HepG2 (cell line): ENCODE measurements around the gene AKT3. TPM values are rescaled to one million over a fixed set of nuclear protein-coding genes. Genes with fewer than 3 reads are reported as not detected.

Experiments used
- ATAC-seq: fragments of 200-7000 bp; cut with Tn5 transposase; 3 replicates; pipeline ENCODE4 v1.9.1; 2020; ENCODE audit warnings: mild to moderate bottlenecking, moderate library complexity
- BruUV-seq: library from RNA; stranded (reverse); fragments of 400-500 nt; replicated peaks from 2 replicates; lab custom pipeline; 2021; lab: Mats Ljungman, UMichigan
- CTCF ChIA-PET: fragments of 300-600 bp; formaldehyde crosslinking; extraction: SDS; loops from one replicate; lab custom pipeline; 2021; ENCODE audit warnings: low total read pairs, inconsistent platforms, low intra/inter-chr PET ratio; lab: Yijun Ruan, JAX
- POLR2A ChIA-PET: fragments of 350-600 bp; sonication (Branson Sonifier 250); formaldehyde crosslinking; loops from one replicate; lab custom pipeline; 2020; ENCODE audit warnings: antibody characterized with exemption, inconsistent platforms; lab: Yijun Ruan, JAX
- DNase-seq: peaks from one replicate; pipeline ENCODE4 v3.0.0-alpha.2; 2015; ENCODE audit warnings: low spot score
- FAIRE-seq: peaks from 3 replicates; lab custom pipeline; 2011; peaks lifted over from hg19 to GRCh38; lab: Jason Lieb, UNC
- H2AFZ ChIP-seq: one replicate; pipeline ENCODE4 v1.6.1; 2011; ENCODE audit warnings: low read length, inconsistent platforms
- H3K27ac ChIP-seq: fragments of 300-600 bp; 3 replicates; pipeline ENCODE4 v1.8.0; 2011; ENCODE audit warnings: mixed run types, mild to moderate bottlenecking, mixed read lengths, low read length, inconsistent platforms; ENCODE audit not compliant: insufficient read depth; ENCODE audit errors: extremely low read length
- H3K27me3 ChIP-seq, 2 experiments: fragments of 200-600 bp in 1 of 2; 2 replicates in 1 of 2; 3 replicates in 1 of 2; pipeline versions ENCODE4 v1.6.0 to v1.8.0; 2011; ENCODE audit warnings: low read length in 2 of 2, mild to moderate bottlenecking in 2 of 2, moderate library complexity in 2 of 2, inconsistent platforms in 1 of 2; ENCODE audit not compliant: insufficient read depth in 2 of 2, control insufficient read depth in 1 of 2
- H3K36me3 ChIP-seq, 2 experiments: fragments of 200-600 bp in 1 of 2; replicated peaks in 1 of 2; 2 replicates in 1 of 2; 3 replicates in 1 of 2; pipeline versions ENCODE4 v1.5.1 to v1.8.0; 2011; ENCODE audit warnings: low read length in 2 of 2, inconsistent platforms in 1 of 2; ENCODE audit not compliant: insufficient read depth in 2 of 2, control insufficient read depth in 1 of 2
- H3K4me1 ChIP-seq: 2 replicates; pipeline ENCODE4 v1.5.1; 2012; ENCODE audit warnings: low read length, inconsistent platforms; ENCODE audit not compliant: insufficient read depth
- H3K4me2 ChIP-seq: 2 replicates; pipeline ENCODE4 v1.6.0; 2011; ENCODE audit warnings: low read depth, low read length, inconsistent platforms
- H3K4me3 ChIP-seq, 3 experiments: fragments of 200-600 bp in 1 of 3; sonication (generic), shearing (Covaris generic) in 1 of 3; replicated peaks in 1 of 3; 2 replicates each; pipeline ENCODE4 v1.5.1; 2011 to 2016; ENCODE audit warnings: low read length in 3 of 3, inconsistent platforms in 2 of 3, low read depth in 2 of 3, mild to moderate bottlenecking in 2 of 3, control low read depth in 1 of 3, mixed read lengths in 1 of 3; ENCODE audit not compliant: insufficient read depth in 1 of 3
- H3K79me2 ChIP-seq: one replicate; pipeline ENCODE4 v1.6.1; 2011; ENCODE audit warnings: low read length, inconsistent platforms; ENCODE audit not compliant: insufficient read depth
- H3K9ac ChIP-seq: 2 replicates; pipeline ENCODE4 v1.6.0; 2011; ENCODE audit warnings: mild to moderate bottlenecking, low read depth, low read length, inconsistent platforms; ENCODE audit not compliant: insufficient read depth
- H3K9me3 ChIP-seq: 2 replicates; pipeline ENCODE4 v1.5.1; 2012; ENCODE audit warnings: mild to moderate bottlenecking, low read length
- H4K20me1 ChIP-seq: 2 replicates; pipeline ENCODE4 v1.6.0; 2011; ENCODE audit warnings: inconsistent platforms, mild to moderate bottlenecking, low read length, moderate library complexity; ENCODE audit not compliant: insufficient read depth
- HMG20A ChIP-seq: IDR thresholded peaks from 2 replicates; pipeline ENCODE4 v1.6.1; 2016; ENCODE audit warnings: borderline replicate concordance
- JDP2 ChIP-seq: sonication (generic); formaldehyde crosslinking; IDR thresholded peaks from 2 replicates; pipeline ENCODE4 v1.8.1; 2022; ENCODE audit warnings: missing genetic modification reagents, borderline replicate concordance
- JUN ChIP-seq: sonication (generic); formaldehyde crosslinking; IDR thresholded peaks from 2 replicates; pipeline ENCODE4 v1.4.0; 2020; ENCODE audit warnings: mild to moderate bottlenecking, missing genetic modification reagents
- MAZ ChIP-seq, 2 experiments: sonication (generic) in 1 of 2; formaldehyde crosslinking in 1 of 2; IDR thresholded peaks; 2 replicates each; pipeline versions ENCODE4 v1.5.0 to v1.6.1; 2012 to 2020; ENCODE audit warnings: low read depth in 2 of 2, mild to moderate bottlenecking in 2 of 2, borderline replicate concordance in 1 of 2, improper control_type of control experiment in 1 of 2, low read length in 1 of 2, missing genetic modification reagents in 1 of 2, moderate library complexity in 1 of 2
- NPAS2 ChIP-seq: sonication (generic); formaldehyde crosslinking; IDR thresholded peaks from 2 replicates; pipeline ENCODE4 v1.8.0; 2022; ENCODE audit warnings: mild to moderate bottlenecking, missing genetic modification reagents, borderline replicate concordance
- PAX8 ChIP-seq: sonication (generic); formaldehyde crosslinking; IDR thresholded peaks from 2 replicates; pipeline ENCODE4 v1.8.0; 2022; ENCODE audit warnings: mild to moderate bottlenecking, missing genetic modification reagents, borderline replicate concordance
- PPARG ChIP-seq: conservative IDR thresholded peaks from 2 replicates; pipeline ENCODE4 v1.6.1; 2016; ENCODE audit warnings: missing biosample characterization, missing genetic modification reagents
- SRSF4 ChIP-seq: fragments of 200-400 bp; formaldehyde crosslinking; IDR thresholded peaks from one replicate; pipeline ENCODE4 v1.6.1; 2018; ENCODE audit warnings: mild to moderate bottlenecking, low read depth, low read length, moderate library complexity; ENCODE audit not compliant: poor library complexity, severe bottlenecking
- TBX2 ChIP-seq: sonication (generic); formaldehyde crosslinking; IDR thresholded peaks from 2 replicates; pipeline ENCODE4 v1.5.0; 2020; ENCODE audit warnings: missing genetic modification reagents, mild to moderate bottlenecking, borderline replicate concordance
- THYN1 ChIP-seq: sonication (generic); formaldehyde crosslinking; IDR thresholded peaks from 2 replicates; pipeline ENCODE4 v1.8.1; 2023; ENCODE audit warnings: low read depth, mild to moderate bottlenecking, moderate library complexity, missing genetic modification reagents, borderline replicate concordance
- YEATS4 ChIP-seq: sonication (generic); formaldehyde crosslinking; IDR thresholded peaks from 2 replicates; pipeline ENCODE4 v1.4.0; 2020; ENCODE audit warnings: missing genetic modification reagents, borderline replicate concordance
- ZBTB33 ChIP-seq: sonication (generic); formaldehyde crosslinking; IDR thresholded peaks from 2 replicates; pipeline ENCODE4 v1.4.0; 2020; ENCODE audit warnings: missing genetic modification reagents
- ZBTB49 ChIP-seq: sonication (generic); formaldehyde crosslinking; IDR thresholded peaks from 2 replicates; pipeline ENCODE4 v1.4.0; 2020; ENCODE audit warnings: missing genetic modification reagents, borderline replicate concordance
- ZNF33A ChIP-seq: sonication (generic); formaldehyde crosslinking; IDR thresholded peaks from 2 replicates; pipeline ENCODE4 v1.5.1; 2020; ENCODE audit warnings: missing genetic modification reagents, mild to moderate bottlenecking, moderate library complexity, borderline replicate concordance
- ZNF383 ChIP-seq: sonication (generic); formaldehyde crosslinking; IDR thresholded peaks from 2 replicates; pipeline ENCODE4 v1.4.0; 2020; ENCODE audit warnings: missing genetic modification reagents, mild to moderate bottlenecking, borderline replicate concordance
- WGBS: methylation state at CpG from one replicate; pipeline ENCODE4 v1.1.6; 2017; ENCODE audit warnings: low lambda C conversion rate; 5-methylcytosine and 5-hydroxymethylcytosine counted together
- in situ Hi-C: cut with HindIII; loops from 2 replicates; pipeline ENCODE4 v1.10.0; 2017; ENCODE audit warnings: low pct_unique_long_range_greater_than_20kb; ENCODE audit not compliant: extremely low pct_ligation_motif_present
- intact Hi-C: fragments of 100-400 bp; cut with micrococcal nuclease; formaldehyde crosslinking; loops from one replicate; pipeline ENCODE4 v1.10.0; 2022; ENCODE audit not compliant: unreplicated experiment
- polyA plus RNA-seq, 8 experiments: library from polyadenylated mRNA; depleted of rRNA in 3 of 8; stranded (reverse) in 7 of 8; unstranded in 1 of 8; fragments of >200 nt; fragmentation: Illumina TruSeq in 4 of 8; extraction: Trizol in 4 of 8; gene quantifications; 2 replicates each; pipeline versions ENCODE4 v1.2.1 to v1.2.3, GENCODE V29; 2011 to 2016; ENCODE audit warnings: low read depth in 4 of 8, missing spikeins in 1 of 8, mixed read lengths in 1 of 8; ENCODE audit not compliant: insufficient read depth in 1 of 8
- total RNA-seq, 5 experiments: library from RNA; depleted of rRNA; stranded (reverse); fragments of >200 nt; fragmentation: Illumina TruSeq; extraction: Trizol; gene quantifications; 2 replicates each; pipeline ENCODE4 v1.2.3, GENCODE V29; 2016; ENCODE audit warnings: low read depth in 1 of 5

The AKT3 gene
- total and polyA plus RNA-seq, 2 of the 13 experiments (the other 11 are each of a cell fraction or from before 2014, with no cell fraction given): 0.07 TPM

- no peak overlapping the region for H3K9ac ChIP-seq
- H3K4me2 ChIP-seq: no peak overlapping the region
- H2AFZ ChIP-seq: no peak overlapping the region
- FAIRE-seq (no peak), ATAC-seq (no peak), DNase-seq (no peak)
- H3K27me3 ChIP-seq: no peaks in the 10 kb centered on the region
- no peak for TF ChIP-seq TBX2
- no peak for TF ChIP-seq ZNF33A (CRISPR knock-in tag)
- TF ChIP-seq PPARG (CRISPR knock-in tag): no peak
- no peak for TF ChIP-seq ZNF383 (CRISPR knock-in tag)
- no peak for TF ChIP-seq MAZ (IDR thresholded peaks at IDR 0.05; ENCODE audit: borderline replicate concordance, low read depth, low read length)
- no peak for TF ChIP-seq MAZ (CRISPR knock-in tag; IDR thresholded peaks at IDR 0.05; ENCODE audit: low read depth)
- no peak for TF ChIP-seq JDP2
- TF ChIP-seq THYN1: no peak
- no peak for TF ChIP-seq ZBTB33 (CRISPR knock-in tag)
- no peak for TF ChIP-seq HMG20A
- TF ChIP-seq NPAS2: no peak
- no peak for TF ChIP-seq SRSF4
- no peak for TF ChIP-seq YEATS4 (CRISPR knock-in tag)
- TF ChIP-seq ZBTB49 (CRISPR knock-in tag): no peak
- TF ChIP-seq JUN: no peak
- no peak for TF ChIP-seq PAX8 (CRISPR knock-in tag)
- ChIA-PET POLR2A (no interaction called here), CTCF (no interaction called here)
- BruUV-seq: no TSS peak
- no peak overlapping the region for H3K27ac ChIP-seq
- intact Hi-C loops: no loop called here
- H3K4me3 ChIP-seq: no peak overlapping the region
- no peaks in the 10 kb centered on the region for H3K79me2 ChIP-seq
- no peaks in the 10 kb centered on the region for H3K36me3 ChIP-seq
- no peaks in the 10 kb centered on the region for H4K20me1 ChIP-seq
- H3K9me3 ChIP-seq: no peaks in the 10 kb centered on the region
- in situ Hi-C loops: no loop called here
- no peaks in the 10 kb centered on the region for H3K4me1 ChIP-seq
- 91% methylated on average over 19 of the region's 21 CpGs for whole genome bisulfite sequencing
These were observed 360.1 kb downstream of the AKT3 start for GRCh38 chr1:243489681-243490546.
